Measurements from ENCODE around the gene CD163L1.

CD163L1 gene

DNA sequence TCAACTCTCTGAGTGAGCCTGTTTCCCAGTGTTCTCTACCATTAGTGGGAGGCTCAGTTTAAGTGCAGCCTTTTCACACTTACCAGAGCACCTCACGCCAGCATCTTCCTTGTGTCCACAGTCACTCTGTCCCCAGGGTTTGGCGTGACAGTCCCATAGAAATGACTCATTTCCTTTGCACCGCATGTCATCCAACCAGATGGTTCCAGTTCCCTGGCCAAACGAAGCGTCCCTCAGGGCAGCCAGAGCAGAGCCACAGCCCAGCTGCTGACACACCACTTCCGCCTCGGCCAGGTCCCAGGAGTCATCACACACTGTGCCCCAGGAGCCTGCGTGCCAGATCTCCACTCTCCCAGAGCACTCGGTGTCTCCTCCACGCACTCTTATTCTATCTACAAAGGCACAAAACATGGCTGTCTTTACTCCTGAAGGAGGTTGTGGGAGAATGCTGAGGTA lies 74.7 kb downstream of the CD163L1 start:
- Histone ChIP-seq H3K14ac (ENCODE audit: low read length) (no peak overlapping the region), H3K4me3 (ENCODE audit: low read length in 2 of 2) (no peak overlapping the region), H2BK15ac (ENCODE audit: low read length) (no peak overlapping the region), H3K4me2 (ENCODE audit: insufficient read depth, low read length, poor library complexity, severe bottlenecking) (no peak overlapping the region), H3K9ac (ENCODE audit: low read depth, low read length, poor library complexity) (no peak overlapping the region), H3K79me1 (ENCODE audit: low read depth, low read length) (no peaks in the 10 kb centered on the region), H3K27ac (replicated peaks; ENCODE audit: low read length) (no peak overlapping the region), H2BK12ac (ENCODE audit: low read length) (no peak overlapping the region), H2BK120ac (ENCODE audit: low read depth, low read length) (no peak overlapping the region), H2AK5ac (ENCODE audit: low read depth, low read length) (no peak overlapping the region), H2BK5ac (ENCODE audit: low read length) (no peak overlapping the region), H2AFZ (ENCODE audit: low read length) (peak overlapping the region; percentile 75), H3K9me3 (replicated peaks in 1 of 2; ENCODE audit: control insufficient read depth in 2 of 2, insufficient read depth in 1 of 2, low read depth in 1 of 2, low read length in 2 of 2) (peaks cover 0 to 1% of the 10 kb centered on the region in 2 donors), H3K27me3 (ENCODE audit: control insufficient read depth in 3 of 3, insufficient read depth in 3 of 3, low read depth in 1 of 3, low read length in 3 of 3) (no peaks in the 10 kb centered on the region), H3K23ac (ENCODE audit: low read depth, low read length, poor library complexity) (no peak overlapping the region), H4K91ac (ENCODE audit: low read depth, low read length, poor library complexity) (no peak overlapping the region), H4K8ac (ENCODE audit: low read depth, low read length) (no peak overlapping the region), H3K4me1 (ENCODE audit: control insufficient read depth in 2 of 2, insufficient read depth in 1 of 2, low read depth in 1 of 2, low read length in 2 of 2) (no peaks in the 10 kb centered on the region), H3K36me3 (replicated peaks in 1 of 2; ENCODE audit: control insufficient read depth in 2 of 2, insufficient read depth in 2 of 2, low read length in 2 of 2) (no peaks in the 10 kb centered on the region), H3K4ac (ENCODE audit: low read length) (no peak overlapping the region), H3K18ac (ENCODE audit: low read length) (no peak overlapping the region)
- no CpG with 5 or more reads among the region's 10 CpGs for WGBS, 2 donors (ENCODE audit: extremely low coverage in 2 of 2, insufficient read length in 2 of 2, insufficient replicate concordance in 1 of 2)
- no peak for DNase-seq (ENCODE audit: low spot score)

DNA sequence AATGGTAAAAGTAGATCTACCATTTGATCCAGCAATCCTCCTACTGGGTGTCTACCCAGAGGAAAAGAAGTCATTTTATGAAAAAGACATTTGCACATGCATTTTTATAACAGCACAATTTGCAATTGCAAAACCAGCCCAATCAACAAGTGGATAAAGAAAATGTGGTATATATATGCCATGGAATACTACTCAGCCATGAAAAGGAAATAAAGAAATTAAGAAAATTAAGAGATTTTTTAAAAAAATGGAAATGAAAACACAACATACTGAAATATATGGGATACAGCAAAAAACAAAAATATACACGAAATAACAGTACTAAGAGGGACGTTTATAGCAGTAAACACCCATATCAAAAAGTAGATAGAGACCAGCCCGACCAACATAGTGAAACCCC lies 81.2 kb downstream of the CD163L1 start:
- Histone ChIP-seq H3K4me1 (ENCODE audit: control insufficient read depth in 2 of 2, insufficient read depth in 1 of 2, low read depth in 1 of 2, low read length in 2 of 2) (no peaks in the 10 kb centered on the region), H3K36me3 (replicated peaks in 1 of 2; ENCODE audit: control insufficient read depth in 2 of 2, insufficient read depth in 2 of 2, low read length in 2 of 2) (no peaks in the 10 kb centered on the region), H2AK5ac (ENCODE audit: low read depth, low read length) (no peak overlapping the region), H3K79me1 (ENCODE audit: low read depth, low read length) (no peaks in the 10 kb centered on the region), H3K23ac (ENCODE audit: low read depth, low read length, poor library complexity) (no peak overlapping the region), H3K18ac (ENCODE audit: low read length) (no peak overlapping the region), H2BK15ac (ENCODE audit: low read length) (no peak overlapping the region), H2AFZ (ENCODE audit: low read length) (no peak overlapping the region), H3K9me3 (replicated peaks in 1 of 2; ENCODE audit: control insufficient read depth in 2 of 2, insufficient read depth in 1 of 2, low read depth in 1 of 2, low read length in 2 of 2) (no peaks in the 10 kb centered on the region), H2BK5ac (ENCODE audit: low read length) (no peak overlapping the region), H4K91ac (ENCODE audit: low read depth, low read length, poor library complexity) (no peak overlapping the region), H3K14ac (ENCODE audit: low read length) (no peak overlapping the region), H3K4me2 (ENCODE audit: insufficient read depth, low read length, poor library complexity, severe bottlenecking) (no peak overlapping the region), H3K4me3 (ENCODE audit: low read length in 2 of 2) (no peak overlapping the region), H2BK120ac (ENCODE audit: low read depth, low read length) (no peak overlapping the region), H4K8ac (ENCODE audit: low read depth, low read length) (no peak overlapping the region), H3K9ac (ENCODE audit: low read depth, low read length, poor library complexity) (no peak overlapping the region), H2BK12ac (ENCODE audit: low read length) (no peak overlapping the region), H3K4ac (ENCODE audit: low read length) (no peak overlapping the region), H3K27me3 (ENCODE audit: control insufficient read depth in 3 of 3, insufficient read depth in 3 of 3, low read depth in 1 of 3, low read length in 3 of 3) (no peaks in the 10 kb centered on the region), H3K27ac (replicated peaks; ENCODE audit: low read length) (no peak overlapping the region)
- no CpG with 5 or more reads among the region's 3 CpGs for WGBS, 2 donors (ENCODE audit: extremely low coverage in 2 of 2, insufficient read length in 2 of 2, insufficient replicate concordance in 1 of 2)
- no peak for DNase-seq (ENCODE audit: low spot score)

DNA sequence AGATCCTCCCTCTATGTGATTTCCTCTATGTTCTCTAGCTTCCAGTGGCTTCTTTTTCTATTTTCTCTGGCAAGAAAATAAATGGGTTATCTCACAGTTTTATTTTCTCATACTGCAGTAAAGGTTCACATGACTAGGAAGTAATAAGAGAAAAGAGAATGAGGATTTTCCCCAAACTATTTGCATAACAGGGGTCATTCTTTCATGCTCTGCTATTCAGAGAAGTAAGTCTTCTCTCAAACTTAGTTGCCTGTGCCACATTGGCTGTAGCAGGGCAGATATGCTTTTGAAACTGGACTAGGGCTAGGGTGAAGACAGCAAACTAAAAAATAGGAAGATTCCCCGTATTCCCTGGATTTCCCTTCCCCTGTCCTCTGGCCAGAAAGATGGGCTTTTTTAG lies 82.7 kb downstream of the CD163L1 start:
- H3K18ac ChIP-seq (ENCODE audit: low read length): no peak overlapping the region
- H2AFZ ChIP-seq (ENCODE audit: low read length): no peak overlapping the region
- no peak overlapping the region for H3K4ac ChIP-seq (ENCODE audit: low read length)
- H3K4me3 ChIP-seq (ENCODE audit: low read length in 2 of 2): no peak overlapping the region
- H3K4me2 ChIP-seq (ENCODE audit: insufficient read depth, low read length, poor library complexity, severe bottlenecking): no peak overlapping the region
- WGBS, 2 donors (ENCODE audit: extremely low coverage in 2 of 2, insufficient read length in 2 of 2, insufficient replicate concordance in 1 of 2): no CpG with 5 or more reads among the region's 1 CpG
- H3K9me3 ChIP-seq (replicated peaks in 1 of 2; ENCODE audit: control insufficient read depth in 2 of 2, insufficient read depth in 1 of 2, low read depth in 1 of 2, low read length in 2 of 2): no peaks in the 10 kb centered on the region
- no peaks in the 10 kb centered on the region for H3K4me1 ChIP-seq (ENCODE audit: control insufficient read depth in 2 of 2, insufficient read depth in 1 of 2, low read depth in 1 of 2, low read length in 2 of 2)
- no peak overlapping the region for H2BK120ac ChIP-seq (ENCODE audit: low read depth, low read length)
- no peaks in the 10 kb centered on the region for H3K27me3 ChIP-seq (ENCODE audit: control insufficient read depth in 3 of 3, insufficient read depth in 3 of 3, low read depth in 1 of 3, low read length in 3 of 3)
- H3K23ac ChIP-seq (ENCODE audit: low read depth, low read length, poor library complexity): no peak overlapping the region
- DNase-seq (ENCODE audit: low spot score): no peak
- H4K91ac ChIP-seq (ENCODE audit: low read depth, low read length, poor library complexity): no peak overlapping the region
- no peak overlapping the region for H3K27ac ChIP-seq (replicated peaks; ENCODE audit: low read length)
- no peak overlapping the region for H4K8ac ChIP-seq (ENCODE audit: low read depth, low read length)
- H3K79me1 ChIP-seq (ENCODE audit: low read depth, low read length): no peaks in the 10 kb centered on the region
- no peak overlapping the region for H3K14ac ChIP-seq (ENCODE audit: low read length)
- no peak overlapping the region for H2BK15ac ChIP-seq (ENCODE audit: low read length)
- H3K36me3 ChIP-seq (replicated peaks in 1 of 2; ENCODE audit: control insufficient read depth in 2 of 2, insufficient read depth in 2 of 2, low read length in 2 of 2): no peaks in the 10 kb centered on the region
- no peak overlapping the region for H2BK12ac ChIP-seq (ENCODE audit: low read length)
- no peak overlapping the region for H2AK5ac ChIP-seq (ENCODE audit: low read depth, low read length)
- H3K9ac ChIP-seq (ENCODE audit: low read depth, low read length, poor library complexity): no peak overlapping the region
- no peak overlapping the region for H2BK5ac ChIP-seq (ENCODE audit: low read length)

DNA sequence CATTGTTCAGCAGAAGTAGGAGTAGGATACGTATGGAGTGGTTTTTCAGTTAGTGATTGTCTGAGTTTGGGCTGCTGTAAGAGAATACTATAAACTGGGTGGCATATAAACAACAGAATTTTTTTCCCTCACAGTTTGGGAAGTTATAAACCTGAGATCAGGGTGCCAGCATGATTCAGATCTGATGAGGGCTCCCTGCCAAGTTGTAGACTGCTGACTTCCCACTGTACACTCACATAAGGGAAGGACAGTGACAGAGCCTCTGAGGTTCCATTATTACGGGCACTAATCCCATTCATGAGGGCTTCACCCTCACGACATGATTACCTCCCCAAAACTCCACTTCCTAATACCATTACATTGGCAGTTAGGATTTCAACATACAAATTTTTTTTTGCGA lies 89.4 kb downstream of the CD163L1 start:
- no peak overlapping the region for H3K4ac ChIP-seq (ENCODE audit: low read length)
- no peaks in the 10 kb centered on the region for H3K79me1 ChIP-seq (ENCODE audit: low read depth, low read length)
- H2AFZ ChIP-seq (ENCODE audit: low read length): no peak overlapping the region
- no peak overlapping the region for H2BK5ac ChIP-seq (ENCODE audit: low read length)
- no peak overlapping the region for H2BK120ac ChIP-seq (ENCODE audit: low read depth, low read length)
- H4K8ac ChIP-seq (ENCODE audit: low read depth, low read length): no peak overlapping the region
- H3K27ac ChIP-seq (replicated peaks; ENCODE audit: low read length): no peak overlapping the region
- no peak overlapping the region for H3K4me2 ChIP-seq (ENCODE audit: insufficient read depth, low read length, poor library complexity, severe bottlenecking)
- no peak overlapping the region for H2BK15ac ChIP-seq (ENCODE audit: low read length)
- no peak overlapping the region for H3K4me3 ChIP-seq (ENCODE audit: low read length in 2 of 2)
- H3K23ac ChIP-seq (ENCODE audit: low read depth, low read length, poor library complexity): no peak overlapping the region
- H2AK5ac ChIP-seq (ENCODE audit: low read depth, low read length): no peak overlapping the region
- H4K91ac ChIP-seq (ENCODE audit: low read depth, low read length, poor library complexity): no peak overlapping the region
- no peaks in the 10 kb centered on the region for H3K36me3 ChIP-seq (replicated peaks in 1 of 2; ENCODE audit: control insufficient read depth in 2 of 2, insufficient read depth in 2 of 2, low read length in 2 of 2)
- no peak overlapping the region for H3K9ac ChIP-seq (ENCODE audit: low read depth, low read length, poor library complexity)
- no peak overlapping the region for H3K18ac ChIP-seq (ENCODE audit: low read length)
- H3K4me1 ChIP-seq (ENCODE audit: control insufficient read depth in 2 of 2, insufficient read depth in 1 of 2, low read depth in 1 of 2, low read length in 2 of 2): no peaks in the 10 kb centered on the region
- no peaks in the 10 kb centered on the region for H3K9me3 ChIP-seq (replicated peaks in 1 of 2; ENCODE audit: control insufficient read depth in 2 of 2, insufficient read depth in 1 of 2, low read depth in 1 of 2, low read length in 2 of 2)
- H3K27me3 ChIP-seq (ENCODE audit: control insufficient read depth in 3 of 3, insufficient read depth in 3 of 3, low read depth in 1 of 3, low read length in 3 of 3): no peaks in the 10 kb centered on the region
- no peak overlapping the region for H3K14ac ChIP-seq (ENCODE audit: low read length)
- no CpG with 5 or more reads among the region's 4 CpGs for WGBS, 2 donors (ENCODE audit: extremely low coverage in 2 of 2, insufficient read length in 2 of 2, insufficient replicate concordance in 1 of 2)
- no peak overlapping the region for H2BK12ac ChIP-seq (ENCODE audit: low read length)
- no peak for DNase-seq (ENCODE audit: low spot score)

Data from neuronal stem cell (in vitro differentiated cells).